ENCODE measurements around the gene DYDC2. TPM values are rescaled to one million over a fixed set of nuclear protein-coding genes. Genes with fewer than 3 reads are reported as not detected.

The DYDC2 gene
- not detected in 2 replicates for total RNA-seq

GRCh38 chr10:80356563-80356988 is at the start of gene DYDC2, which contains the start of gene DYDC1:
Gene DYDC2, plus strand, starts transcription at chr10:80356781. Its CDS starts 5,663 bp downstream, at chr10:80362444.
Gene DYDC1, minus strand, starts transcription at chr10:80356755. Its CDS starts 4,154 bp downstream, at chr10:80352601.

GRCh38 chr10:80408242-80409101 is 51.9 kb downstream of the DYDC2 start, which contains the start of gene PRXL2A:
Gene PRXL2A, plus strand, starts transcription at chr10:80408551. Its CDS starts 11,917 bp downstream, at chr10:80420468.

Other genes starting within 250 kb of the DYDC2 start
- gene PLAC9, start 224.1 kb upstream of the DYDC2 start, total RNA-seq = not detected in 2 replicates
- gene ANXA11, start 151.2 kb upstream of the DYDC2 start, total RNA-seq = 201 and 205 TPM in 2 replicates
- not detected in 2 replicates for gene MAT1A, start 67.1 kb upstream of the DYDC2 start, total RNA-seq
- not detected in 2 replicates for gene DYDC1, start within 50 bp of the DYDC2 start, total RNA-seq
- 13.0 and 17.0 TPM in 2 replicates for gene PRXL2A, start 51.8 kb downstream of the DYDC2 start, total RNA-seq
- 51.6 and 71.1 TPM in 2 replicates for gene TSPAN14, start 97.5 kb downstream of the DYDC2 start, total RNA-seq
- gene SH2D4B, start 181.1 kb downstream of the DYDC2 start, total RNA-seq = not detected in 2 replicates

Measured in myometrial cell (primary cell).